8988T (cell line): ENCODE data around the gene PDXDC1.
"Not testable (repeated sequence)": the region's sequence is repeated elsewhere in the genome, so short reads cannot be mapped to it uniquely, and the experiment has no call there.

ENCODE experiments used
- DNase-seq: peaks from one replicate; pipeline ENCODE4 v3.0.0; 2011

PDXDC1 gene

DNA sequence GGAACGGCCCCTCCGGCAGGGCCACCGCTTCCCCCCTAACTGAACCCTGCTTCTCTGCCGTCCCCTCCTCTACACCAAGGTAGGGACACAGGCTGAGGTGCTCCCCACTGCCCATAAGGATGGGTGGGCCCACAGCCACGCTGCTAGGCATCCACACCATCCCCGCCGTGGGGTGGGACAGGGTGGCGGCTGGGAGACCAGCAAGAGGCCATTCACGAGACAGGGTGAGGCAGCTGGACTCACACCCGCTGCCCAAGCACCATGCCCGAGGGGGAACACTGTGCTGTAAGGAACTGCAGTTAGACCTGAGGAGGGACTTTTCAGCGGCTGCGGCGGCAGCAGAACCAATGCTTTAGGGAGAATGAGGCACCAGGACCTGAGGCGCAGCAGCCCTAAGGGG lies 166.8 kb downstream of the PDXDC1 start:
- DNase-seq, result no peak

DNA sequence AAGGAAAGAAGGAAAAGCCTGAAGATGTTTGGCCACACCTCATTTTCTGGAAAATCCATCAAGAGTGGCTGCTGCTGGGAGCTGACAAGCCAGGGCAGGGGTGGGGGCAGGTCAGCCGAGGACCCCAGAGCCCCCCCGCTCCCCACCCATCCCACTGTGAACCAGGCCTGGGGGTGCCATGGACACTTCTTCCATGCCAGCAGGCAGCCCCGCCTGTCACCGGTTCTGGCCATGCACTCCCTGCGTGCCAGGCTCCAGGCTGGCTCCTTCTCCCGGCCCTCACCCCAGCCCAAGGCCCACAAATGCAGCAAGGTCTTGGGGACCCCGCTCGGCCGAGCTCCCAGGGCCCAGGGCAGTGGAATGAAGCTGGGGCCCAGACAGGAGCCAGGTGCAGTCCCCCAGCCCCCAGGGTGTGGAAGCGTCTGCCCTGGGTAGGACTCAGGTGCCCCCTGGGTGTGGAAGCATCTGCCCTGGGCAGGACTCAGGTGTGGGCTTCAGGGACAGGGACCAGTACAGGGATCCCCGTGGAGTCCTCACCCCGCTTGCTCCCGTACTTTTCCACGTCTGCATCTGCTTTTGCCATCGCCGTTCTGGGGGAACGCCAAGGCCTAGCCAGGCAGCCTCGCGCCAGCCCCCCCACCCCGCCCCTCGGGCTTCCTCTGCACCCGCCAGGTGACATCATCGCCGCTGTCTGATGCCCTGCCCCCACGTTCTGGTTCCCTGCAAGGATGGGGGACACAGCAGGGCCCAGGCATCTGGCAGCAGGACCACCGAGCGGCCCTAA lies 167.5 kb downstream of the PDXDC1 start:
- DNase-seq, result not testable (repeated sequence)

DNA sequence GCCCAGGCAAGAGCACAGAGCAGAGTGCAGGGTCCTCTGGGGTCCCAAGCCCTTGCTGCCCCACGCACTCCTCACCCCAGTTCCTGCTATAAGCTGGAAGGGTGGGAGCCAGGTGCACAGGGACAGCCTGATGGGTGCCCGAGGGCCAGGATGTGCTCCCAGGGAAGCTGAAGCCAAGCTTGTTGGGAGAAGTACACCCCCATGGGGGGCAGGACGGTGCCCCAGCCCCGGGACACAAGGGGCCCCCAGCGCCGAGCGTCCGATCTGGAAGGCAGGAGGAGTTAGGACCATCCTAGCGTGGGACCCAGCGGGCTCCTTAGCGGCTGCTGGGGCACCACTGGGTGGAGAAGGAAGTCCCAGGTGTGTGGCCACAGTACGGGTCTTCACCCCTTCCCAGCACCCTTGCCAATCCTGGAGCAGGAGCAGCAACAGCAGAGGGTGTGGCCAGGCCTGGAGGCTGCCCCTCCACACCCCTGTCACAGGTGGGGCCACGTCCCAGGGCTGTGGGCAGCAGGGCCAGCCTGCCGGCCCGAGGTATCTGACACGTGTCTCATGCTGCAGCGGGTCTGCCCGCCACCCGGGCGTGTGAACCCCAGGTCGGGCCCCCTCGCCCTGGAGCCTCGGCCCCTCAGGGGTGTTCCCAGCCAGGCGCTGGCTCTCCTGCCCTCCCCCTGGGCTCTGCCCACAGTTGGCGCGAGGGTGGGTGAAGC lies 168.2 kb downstream of the PDXDC1 start:
- not testable (repeated sequence) for DNase-seq

DNA sequence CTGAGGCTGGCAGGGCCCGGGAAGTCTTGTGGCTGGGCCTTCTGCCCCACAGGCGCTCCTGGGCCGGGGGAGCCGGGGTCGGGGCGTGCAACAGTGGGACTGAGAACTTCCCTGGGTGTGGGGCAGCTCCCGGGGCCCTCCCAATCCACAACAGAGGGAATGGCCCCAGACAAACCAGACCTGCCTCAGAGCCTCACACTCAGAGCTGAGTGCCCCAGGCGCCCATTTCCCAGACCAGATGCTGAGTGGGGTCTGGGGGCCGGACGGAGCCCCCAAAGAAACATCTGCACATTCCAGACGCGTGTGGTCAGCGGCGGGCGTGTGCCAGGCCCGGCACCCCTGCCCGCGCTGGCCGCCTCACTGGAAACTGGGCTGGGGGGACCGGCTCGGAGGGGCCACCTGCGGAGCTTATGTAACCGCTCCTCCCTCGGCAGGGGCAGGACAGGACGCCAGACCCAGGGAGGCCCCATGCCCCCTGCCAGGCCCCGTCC lies 168.8 kb downstream of the PDXDC1 start:
- not testable (repeated sequence) for DNase-seq

DNA sequence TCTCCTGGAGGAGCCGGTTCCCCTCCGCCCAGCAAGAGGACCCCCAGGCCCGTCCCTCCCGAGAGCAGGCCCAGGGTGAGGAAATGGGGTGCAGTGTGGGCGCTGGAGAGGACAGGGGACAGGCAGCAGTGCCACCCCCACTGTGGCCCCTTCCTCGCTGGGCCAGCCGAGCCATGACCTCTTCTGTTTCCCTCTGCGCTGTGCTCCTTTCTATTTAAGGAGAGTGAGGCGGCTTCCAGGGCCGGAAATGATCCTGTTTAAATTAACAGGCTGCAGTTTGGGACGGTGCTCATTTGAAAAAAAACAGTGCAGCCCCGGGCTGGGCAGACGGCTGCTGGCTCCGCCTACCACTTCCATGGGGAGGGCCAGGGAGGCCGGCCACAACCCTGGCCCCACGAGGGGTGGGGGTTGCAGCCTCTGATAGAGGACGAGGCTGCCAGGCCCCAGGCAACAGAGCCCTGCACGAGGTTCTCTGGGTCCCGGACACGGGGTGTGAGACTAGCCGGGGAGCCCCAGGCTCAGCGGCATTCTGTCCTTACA lies 169.3 kb downstream of the PDXDC1 start:
- DNase-seq, result not testable (repeated sequence)

DNA sequence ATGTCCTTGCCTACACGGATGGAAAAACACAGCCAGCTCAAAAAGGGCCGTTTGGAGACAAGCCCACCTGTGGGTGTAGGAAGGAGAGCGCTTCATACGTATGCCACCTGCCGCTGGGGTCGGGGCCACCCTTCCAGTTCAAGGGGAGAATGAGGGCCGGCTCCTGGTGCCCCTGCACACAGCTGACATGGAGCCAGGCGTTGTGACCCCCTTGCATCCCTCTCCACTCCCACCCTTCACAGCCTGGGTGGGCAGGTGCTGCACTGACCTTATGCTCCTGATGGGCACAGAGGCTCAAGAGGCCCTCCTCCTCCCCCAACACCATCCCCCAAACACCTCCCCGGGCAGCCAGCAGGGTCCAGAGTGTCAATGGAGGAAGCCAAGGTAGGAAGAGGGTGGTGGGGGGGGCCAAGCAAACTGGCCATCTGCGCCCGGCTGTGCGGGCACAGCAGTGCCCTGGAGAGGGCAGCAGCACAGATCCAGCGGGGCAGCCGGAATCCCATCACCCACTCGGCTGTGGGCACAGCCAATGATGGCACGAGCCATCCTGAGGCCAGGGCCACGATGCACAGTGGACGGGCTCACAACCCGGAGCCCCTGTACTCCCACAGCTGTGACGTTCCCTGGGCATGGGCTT lies 170.1 kb downstream of the PDXDC1 start:
- not testable (repeated sequence) for DNase-seq

DNA sequence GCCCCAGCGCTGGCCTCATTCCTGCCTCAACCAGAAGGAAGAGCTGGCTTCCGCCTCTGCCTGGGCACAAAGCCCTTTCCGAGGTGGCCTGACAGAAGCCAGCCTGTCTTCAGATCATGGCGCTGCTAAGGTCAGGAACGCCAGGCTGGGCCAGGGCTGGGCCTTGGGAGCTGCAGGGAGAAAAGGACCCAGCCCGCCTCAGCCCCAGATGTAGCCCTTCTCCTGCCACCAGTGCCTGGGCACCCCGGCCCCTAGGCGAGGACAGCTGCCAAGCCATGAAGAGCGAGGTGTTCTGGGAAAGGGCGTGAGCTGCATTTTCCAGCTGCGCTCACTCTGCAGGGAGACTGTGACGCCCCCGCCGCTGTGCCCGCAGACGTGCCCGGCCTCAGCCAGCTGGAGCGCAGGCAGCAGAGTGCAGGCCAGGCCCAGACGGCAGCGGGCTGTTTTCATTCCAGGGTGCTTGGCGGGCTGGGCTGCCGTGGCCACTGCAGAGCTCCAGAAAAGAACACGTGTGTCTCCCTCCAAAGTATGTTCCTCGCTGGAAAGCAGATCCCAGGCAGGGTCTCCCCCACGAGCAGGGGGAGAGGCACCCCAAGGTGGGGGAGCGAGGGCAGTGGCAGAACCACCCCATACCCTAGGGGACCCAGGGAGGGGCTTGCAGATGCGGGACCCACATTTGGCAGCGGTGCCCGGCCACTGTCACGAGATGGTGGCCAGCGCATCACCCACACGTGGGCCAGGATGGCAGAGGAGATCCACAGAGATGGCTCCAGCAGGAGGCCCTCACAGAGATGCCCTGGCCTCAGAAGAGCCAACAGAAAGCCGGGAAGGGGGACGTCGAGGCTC lies 170.8 kb downstream of the PDXDC1 start:
- DNase-seq, result not testable (repeated sequence)

DNA sequence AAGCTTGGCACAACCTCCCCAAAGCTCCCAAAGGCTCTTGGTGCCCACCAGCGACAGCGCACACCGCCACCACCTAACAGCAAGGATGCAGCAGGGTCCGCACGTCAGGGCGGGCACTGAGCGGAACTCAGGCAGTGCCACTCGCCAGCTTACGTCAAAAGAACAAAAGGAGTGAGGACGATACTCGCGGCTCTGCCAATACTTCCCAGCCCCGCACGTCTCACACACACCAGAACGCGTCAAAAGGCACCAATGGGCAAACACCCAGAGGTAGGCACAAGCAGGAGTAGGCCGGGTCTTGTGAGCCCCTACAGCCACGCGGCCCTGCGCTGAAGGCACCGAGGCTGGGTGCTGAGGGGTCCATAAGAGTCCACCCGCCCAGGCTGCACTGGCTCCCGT lies 171.4 kb downstream of the PDXDC1 start:
- not testable (repeated sequence) for DNase-seq

DNA sequence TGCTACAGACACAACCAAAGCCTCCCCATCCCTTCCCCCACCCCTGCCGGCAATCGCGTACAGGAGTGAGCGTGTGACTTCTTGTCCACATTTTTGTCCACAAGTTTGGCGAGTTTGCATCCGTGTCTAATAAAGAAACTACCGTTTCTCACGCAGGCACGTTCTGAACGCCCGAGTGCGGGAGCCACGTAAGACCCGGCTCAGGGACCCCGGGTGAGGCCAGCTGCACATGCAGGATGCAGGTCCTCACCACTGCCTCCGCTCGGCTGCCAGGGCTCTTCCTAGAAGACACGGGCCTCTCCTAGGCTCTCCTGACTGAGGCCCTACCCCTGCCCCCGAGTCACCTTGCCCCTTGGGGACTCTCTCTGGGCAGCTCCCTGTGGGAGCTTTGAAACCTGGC lies 174.0 kb downstream of the PDXDC1 start:
- DNase-seq, result not testable (repeated sequence)

DNA sequence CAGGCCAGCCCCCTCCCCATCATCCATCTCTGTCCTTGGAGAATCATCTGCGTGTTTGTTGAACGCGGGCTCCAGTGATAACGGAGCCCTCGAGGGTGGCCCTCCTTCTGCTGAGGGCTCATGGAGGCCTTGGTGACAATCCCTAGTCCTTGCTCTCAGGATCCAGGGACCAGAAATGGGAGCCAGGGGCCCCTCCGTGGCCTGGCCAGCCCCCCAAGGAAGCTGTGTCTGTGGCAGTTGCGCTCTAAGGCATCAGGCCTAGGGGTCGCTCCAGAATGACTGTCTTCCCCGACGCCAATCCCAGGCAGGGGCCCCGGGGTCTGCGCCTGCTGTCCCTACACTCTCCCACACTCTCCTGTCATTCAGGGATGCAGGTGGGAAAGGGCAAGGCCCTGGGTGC lies 174.4 kb downstream of the PDXDC1 start:
- not testable (repeated sequence) for DNase-seq

DNA sequence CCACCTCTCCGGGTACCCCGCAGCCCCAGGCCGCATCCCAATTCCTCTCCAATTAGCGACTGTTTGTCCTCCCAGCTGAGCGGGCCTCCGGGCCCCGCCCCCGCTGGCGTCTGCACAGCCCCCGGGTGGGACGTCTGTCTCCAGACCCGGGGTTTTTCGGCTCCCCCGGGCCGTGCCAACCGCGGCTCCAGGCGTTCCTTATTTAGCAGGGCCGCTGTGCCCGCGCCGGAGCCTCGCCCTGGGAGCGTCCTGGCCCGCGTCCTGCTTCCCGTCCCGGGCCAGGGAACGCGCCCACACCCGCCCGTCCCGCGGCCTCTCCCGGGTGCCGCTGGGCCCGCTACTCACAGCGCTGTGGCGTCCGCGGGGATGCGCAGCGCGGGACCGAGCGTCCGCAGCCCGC lies 179.2 kb downstream of the PDXDC1 start:
- not testable (repeated sequence) for DNase-seq

DNA sequence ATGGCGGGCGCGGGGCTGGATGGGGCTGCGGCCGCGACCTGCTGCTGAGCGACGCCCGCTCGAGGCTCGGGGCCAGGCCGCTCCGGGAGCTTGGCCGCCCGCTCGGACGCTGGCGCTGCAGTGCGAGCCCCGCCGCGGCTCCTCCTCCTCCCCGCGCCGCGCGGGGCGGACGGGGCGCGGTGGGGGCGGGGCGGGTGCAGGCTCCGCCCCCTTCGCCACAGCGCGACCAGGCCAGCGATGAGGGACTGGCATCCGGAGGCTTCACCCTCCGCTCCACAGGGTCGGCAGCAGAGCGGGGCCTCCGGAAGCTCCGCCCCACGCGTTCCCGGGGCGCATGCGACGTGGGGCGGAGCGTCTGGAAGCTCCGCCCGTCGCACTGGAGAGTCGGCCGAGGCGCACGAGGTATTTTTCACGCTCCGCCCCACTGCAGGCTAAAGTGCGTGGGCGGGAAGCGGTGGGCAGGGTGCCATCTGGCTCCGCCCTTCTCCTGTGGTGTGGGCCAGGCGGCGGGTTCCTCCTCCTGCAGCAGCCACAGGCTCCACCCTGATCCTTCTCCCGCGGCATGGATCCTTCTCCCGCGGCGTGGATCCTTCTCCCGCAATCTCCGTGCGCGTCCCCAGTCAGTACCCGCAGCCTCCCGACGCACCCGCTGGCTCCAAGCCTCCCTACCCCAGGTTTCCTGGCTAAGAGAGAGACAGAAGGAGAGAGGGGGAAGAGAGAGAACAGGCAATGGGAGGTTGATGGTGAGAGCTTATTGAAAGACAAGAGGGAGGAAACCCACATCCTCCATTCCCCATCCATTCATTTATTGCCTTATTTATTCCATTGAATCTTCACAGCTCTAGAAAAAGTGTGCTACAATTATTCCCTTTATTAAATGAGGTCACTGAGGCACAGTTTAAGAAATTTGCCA lies 180.1 kb downstream of the PDXDC1 start:
- peak; percentile 46 for DNase-seq

DNA sequence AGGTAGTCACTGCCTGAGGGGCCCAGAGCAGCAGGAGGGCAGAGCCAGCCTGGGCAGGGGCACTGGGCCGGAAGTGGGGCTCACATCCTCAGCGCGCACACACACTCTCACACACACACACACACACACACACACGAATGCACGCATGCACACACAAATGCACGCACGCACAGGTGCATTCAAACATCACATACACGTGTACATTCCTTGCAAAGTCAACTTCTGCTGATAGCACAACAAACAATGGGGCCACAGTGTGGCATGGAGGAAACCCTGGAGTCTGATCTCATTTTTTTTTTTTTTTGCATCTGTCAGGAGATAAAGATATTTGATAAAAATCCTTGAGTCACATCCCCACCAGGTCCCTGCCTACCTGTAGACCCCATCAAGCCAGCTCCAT lies 182.8 kb downstream of the PDXDC1 start:
- not testable (repeated sequence) for DNase-seq

DNA sequence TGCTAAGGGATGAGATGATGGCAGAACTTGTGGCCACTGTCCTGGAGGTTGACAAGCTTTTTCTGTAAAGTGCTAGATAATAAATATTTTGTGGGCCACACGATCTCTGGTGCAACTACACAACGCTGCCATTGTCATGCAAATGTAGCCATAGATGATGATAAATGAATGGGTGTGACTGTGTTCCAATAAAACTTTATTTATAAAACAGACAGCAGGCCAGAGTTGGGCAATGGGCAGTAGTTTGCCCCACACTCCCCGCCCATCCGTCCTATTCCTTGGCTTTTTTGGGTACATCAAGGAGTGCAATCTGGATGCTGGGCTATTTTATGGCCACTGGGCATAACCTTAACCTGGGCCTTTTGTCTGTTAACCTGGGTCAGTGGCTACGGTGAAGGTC lies 184.8 kb downstream of the PDXDC1 start:
- not testable (repeated sequence) for DNase-seq

DNA sequence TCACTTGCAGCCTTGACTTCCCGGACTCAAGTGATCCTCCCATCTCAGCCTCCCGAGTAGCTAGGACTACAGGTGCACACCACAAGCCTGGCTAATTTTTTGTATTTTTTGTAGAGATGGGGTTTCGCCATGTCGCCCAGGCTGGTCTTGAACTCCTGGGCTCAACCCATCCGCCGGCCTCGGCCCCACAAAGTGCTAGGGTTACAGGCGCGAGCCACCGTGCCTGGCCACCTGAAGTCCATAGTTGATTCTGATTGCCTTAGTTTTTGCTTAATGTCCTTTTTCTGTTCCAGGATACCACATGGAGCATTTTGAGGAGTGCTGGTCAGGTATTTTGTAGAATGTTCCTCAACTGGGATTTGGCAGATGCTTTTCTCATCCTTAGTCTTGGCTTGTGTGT lies 185.7 kb downstream of the PDXDC1 start:
- not testable (repeated sequence) for DNase-seq

DNA sequence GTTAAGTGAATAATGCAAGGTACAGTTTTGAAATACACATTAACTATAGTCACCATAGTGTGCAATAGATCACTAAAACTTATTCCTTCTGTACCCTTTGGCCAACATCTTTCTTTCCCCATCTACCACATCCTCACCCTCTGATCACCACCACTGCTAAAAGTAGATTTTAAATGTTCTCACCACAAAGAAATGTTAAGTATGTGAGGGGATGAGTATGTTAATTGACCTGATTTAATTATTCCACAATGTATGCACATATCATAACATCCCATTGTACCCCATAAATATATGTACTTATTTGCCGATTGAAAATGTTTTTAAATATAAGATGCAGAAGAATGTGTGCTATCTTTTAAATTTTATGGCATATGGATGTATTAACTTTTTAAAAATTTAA lies 188.2 kb downstream of the PDXDC1 start:
- DNase-seq, result not testable (repeated sequence)

DNA sequence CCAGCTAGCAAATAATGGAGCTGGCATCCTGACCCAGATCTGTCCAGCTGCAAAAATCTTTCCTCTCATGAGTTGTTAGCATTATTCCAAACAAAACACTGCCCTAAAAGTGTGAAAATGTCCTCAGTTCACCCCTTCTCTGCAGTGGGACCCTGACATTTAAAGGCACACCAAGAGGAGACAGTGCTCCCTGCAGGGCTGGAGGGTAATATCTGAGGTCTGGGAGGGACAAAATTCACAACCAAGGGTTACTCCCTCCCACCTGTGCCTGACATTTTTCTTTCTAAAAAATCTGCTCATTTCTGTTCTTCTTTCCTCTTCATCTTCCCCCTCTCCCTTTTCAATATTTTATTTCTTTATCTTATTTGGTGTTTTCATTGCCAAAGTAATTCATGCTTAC lies 191.4 kb downstream of the PDXDC1 start:
- DNase-seq, result not testable (repeated sequence)

DNA sequence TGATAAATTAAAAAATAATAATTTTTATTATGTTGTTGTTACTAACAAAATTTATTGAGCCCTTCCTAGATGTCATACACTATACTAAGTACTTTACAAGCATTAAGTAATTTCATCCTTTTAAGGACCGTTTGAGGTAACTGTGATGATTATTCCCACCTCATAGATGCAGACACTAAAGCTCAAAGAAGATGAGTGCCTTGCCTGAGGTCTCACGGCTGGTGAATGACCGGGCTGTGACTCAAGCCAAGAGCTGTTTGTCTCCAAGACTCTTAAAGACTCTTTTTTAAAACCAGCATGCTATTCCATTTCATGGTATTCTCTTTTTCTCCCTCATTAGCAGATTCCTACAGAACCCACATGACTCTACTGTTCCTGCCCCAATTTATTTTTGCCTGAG lies 193.5 kb downstream of the PDXDC1 start:
- DNase-seq, result not testable (repeated sequence)

DNA sequence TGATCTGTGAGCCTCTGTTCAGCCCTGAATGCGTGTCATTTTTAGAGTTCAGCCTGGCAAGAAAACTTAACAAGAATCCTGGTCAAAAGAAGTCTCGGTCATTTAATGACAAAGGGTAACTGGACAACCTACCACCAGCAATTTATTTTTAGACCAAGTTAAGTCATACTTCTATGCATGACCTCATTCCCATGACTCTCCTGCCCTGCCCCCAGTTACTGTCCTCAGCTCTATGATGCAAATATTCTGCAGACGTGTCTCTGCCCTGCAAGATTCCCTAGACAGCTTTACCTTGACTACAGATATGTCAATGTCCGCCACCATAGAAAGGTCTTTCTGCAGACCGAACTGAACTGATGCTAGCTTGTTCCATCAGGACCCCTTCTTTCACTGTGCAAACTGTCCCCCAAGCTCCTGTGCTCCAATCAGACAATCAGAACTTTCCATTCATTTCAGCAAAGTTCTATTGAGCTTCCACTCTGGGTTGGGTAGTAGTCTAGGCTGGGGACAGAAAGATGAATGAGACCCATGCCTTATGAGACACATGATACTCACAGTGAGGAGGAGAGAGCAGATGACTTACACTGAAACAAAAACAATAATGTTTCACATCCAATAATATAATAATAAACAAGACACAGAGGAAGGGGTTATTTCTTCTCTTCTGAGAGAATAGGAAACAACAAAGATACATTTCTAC lies 194.3 kb downstream of the PDXDC1 start:
- not testable (repeated sequence) for DNase-seq

DNA sequence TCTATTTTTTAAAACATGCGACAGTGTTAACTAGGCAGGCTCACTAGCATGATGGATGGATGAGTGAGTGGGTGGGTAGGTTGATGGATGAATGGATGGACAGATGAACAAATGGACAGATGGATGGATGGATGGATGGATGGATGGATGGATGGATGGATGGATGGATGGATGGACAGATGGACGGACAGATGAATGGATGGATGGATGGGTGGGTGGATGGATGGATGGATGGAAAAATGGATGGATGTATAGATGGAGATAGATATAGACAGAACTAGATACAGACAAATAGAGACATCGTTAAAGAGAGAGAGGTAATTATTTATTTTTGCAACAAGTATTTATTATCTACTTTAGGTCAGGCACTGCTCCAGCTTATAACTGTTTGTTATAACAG lies 205.1 kb downstream of the PDXDC1 start:
- DNase-seq, result not testable (repeated sequence)

DNA sequence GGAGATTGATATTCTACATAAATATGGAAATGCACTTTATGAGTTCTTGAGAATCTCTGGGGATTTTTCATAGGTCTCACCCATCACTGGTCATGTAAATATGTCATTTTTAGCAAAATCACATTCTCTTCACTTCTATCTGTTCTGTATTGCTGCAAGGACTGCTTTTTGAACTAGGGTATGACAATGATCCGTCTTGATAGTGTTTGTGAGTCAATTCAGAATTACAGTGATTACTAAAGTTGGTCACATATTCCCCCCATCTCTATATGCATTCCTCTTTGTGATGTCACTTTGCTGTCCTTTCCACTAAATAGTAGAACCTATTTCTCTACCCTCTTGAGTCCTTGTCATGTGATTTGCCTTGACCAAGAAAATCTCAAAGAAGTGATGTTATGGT lies 206.1 kb downstream of the PDXDC1 start:
- not testable (repeated sequence) for DNase-seq
